OCI-LY1 (cell line): ENCODE measurements around the gene LRRC42.
A peak's percentile ranks its signal among the peaks of the same experiment; 100 is the strongest.

Experiments used
- H2AFZ ChIP-seq: fragments of 200-600 bp; sonication (generic), shearing (Covaris generic); 2 replicates; pipeline ENCODE4 v1.6.0; 2014; ENCODE audit warnings: antibody characterized with exemption, mild to moderate bottlenecking, low read length
- H3F3A ChIP-seq: fragments of 200-600 bp; sonication (generic), shearing (Covaris generic); 2 replicates; pipeline ENCODE4 v1.6.0; 2014; ENCODE audit warnings: mild to moderate bottlenecking, antibody characterized with exemption, low read length, moderate library complexity; ENCODE audit not compliant: insufficient read depth
- H3K27ac ChIP-seq: fragments of 200-600 bp; sonication (generic); 2 replicates; pipeline ENCODE4 v1.5.1; 2014; ENCODE audit warnings: low read length, mixed run types, mild to moderate bottlenecking, low read depth; ENCODE audit not compliant: poor library complexity, severe bottlenecking
- H3K27me3 ChIP-seq: fragments of 200-600 bp; sonication (generic); 2 replicates; pipeline ENCODE4 v1.6.0; 2014; ENCODE audit warnings: antibody characterized with exemption, mild to moderate bottlenecking, low read length, moderate library complexity; ENCODE audit not compliant: insufficient read depth
- H3K36me3 ChIP-seq: fragments of 200-600 bp; sonication (generic); 2 replicates; pipeline ENCODE4 v1.6.1; 2014; ENCODE audit warnings: mild to moderate bottlenecking, antibody characterized with exemption, low read length, moderate library complexity, mixed read lengths; ENCODE audit not compliant: insufficient read depth
- H3K4me1 ChIP-seq: fragments of 200-600 bp; sonication (generic); 2 replicates; pipeline ENCODE4 v1.5.1; 2014; ENCODE audit warnings: mild to moderate bottlenecking, low read length, moderate library complexity; ENCODE audit not compliant: insufficient read depth, severe bottlenecking
- H3K4me2 ChIP-seq: fragments of 200-600 bp; sonication (generic), shearing (Covaris generic); 2 replicates; pipeline ENCODE4 v1.6.1; 2014; ENCODE audit warnings: low read length
- H3K4me3 ChIP-seq: fragments of 200-600 bp; sonication (generic); 2 replicates; pipeline ENCODE4 v1.5.1; 2014; ENCODE audit warnings: low read length, low read depth, mild to moderate bottlenecking, mixed read lengths; ENCODE audit not compliant: poor library complexity, severe bottlenecking
- H3K79me2 ChIP-seq: fragments of 200-600 bp; shearing (Covaris generic); 2 replicates; pipeline ENCODE4 v1.6.1; 2016; ENCODE audit warnings: mixed run types, low read length, mixed read lengths; ENCODE audit not compliant: insufficient read depth
- H3K9ac ChIP-seq: fragments of 200-600 bp; sonication (generic), shearing (Covaris generic); 2 replicates; pipeline ENCODE4 v1.6.1; 2014; ENCODE audit warnings: mild to moderate bottlenecking, low read length, mixed read lengths
- H3K9me2 ChIP-seq: fragments of 200-600 bp; sonication (generic), shearing (Covaris generic); 2 replicates; pipeline ENCODE4 v1.6.1; 2014; ENCODE audit warnings: low read depth, mild to moderate bottlenecking, low read length, mixed read lengths
- H3K9me3 ChIP-seq: fragments of 200-600 bp; shearing (Covaris generic); 2 replicates; pipeline ENCODE4 v1.6.1; 2014; ENCODE audit warnings: low read length, mixed read lengths
- H4K20me1 ChIP-seq: fragments of 200-600 bp; sonication (generic), shearing (Covaris generic); 2 replicates; pipeline ENCODE4 v1.6.0; 2016; ENCODE audit warnings: mild to moderate bottlenecking, low read length; ENCODE audit not compliant: insufficient read depth
- CTCF ChIP-seq: fragments of 200-600 bp; sonication (generic), shearing (Covaris generic); IDR thresholded peaks from 2 replicates; pipeline ENCODE4 v1.5.1; 2017; ENCODE audit warnings: mild to moderate bottlenecking, antibody characterized with exemption, low read length, moderate library complexity, mixed read lengths
- EZH2 ChIP-seq: fragments of 200-600 bp; sonication (generic), shearing (Covaris generic); IDR thresholded peaks from 2 replicates; pipeline ENCODE4 v1.8.0; 2017; ENCODE audit warnings: borderline replicate concordance, mixed run types, mild to moderate bottlenecking, antibody characterized with exemption, low read length, moderate library complexity, mixed read lengths

Gene LRRC42

GRCh38 chr1:53957194-53957818, 11.2 kb downstream of the LRRC42 start:
- no peaks in the 10 kb centered on the region for H4K20me1 ChIP-seq
- H3K9me3 ChIP-seq = no peaks in the 10 kb centered on the region
- H3K9me2 ChIP-seq = no peaks in the 10 kb centered on the region
- H3K4me3 ChIP-seq = no peak overlapping the region
- H2AFZ ChIP-seq = no peak overlapping the region
- no peaks in the 10 kb centered on the region for H3K79me2 ChIP-seq
- peaks cover 64% of the 10 kb centered on the region; the same call in 1 of the 2 replicates for H3K36me3 ChIP-seq
- H3K4me1 ChIP-seq = no peaks in the 10 kb centered on the region
- TF ChIP-seq EZH2 (no peak), CTCF (no peak)
- H3F3A ChIP-seq = no peaks in the 10 kb centered on the region
- no peak overlapping the region for H3K4me2 ChIP-seq
- H3K27me3 ChIP-seq = no peaks in the 10 kb centered on the region
- H3K27ac ChIP-seq = no peak overlapping the region
- H3K9ac ChIP-seq = no peak overlapping the region

- no peaks in the 10 kb centered on the region for H4K20me1 ChIP-seq
- peaks cover 56% of the 10 kb centered on the region; the same call in 1 of the 2 replicates for H3K36me3 ChIP-seq
- no peak overlapping the region for H3K9ac ChIP-seq
- H3K27me3 ChIP-seq = no peaks in the 10 kb centered on the region
- no peaks in the 10 kb centered on the region for H3K9me3 ChIP-seq
- H3F3A ChIP-seq = no peaks in the 10 kb centered on the region
- no peak overlapping the region for H2AFZ ChIP-seq
- no peak overlapping the region for H3K27ac ChIP-seq
- H3K9me2 ChIP-seq = no peaks in the 10 kb centered on the region
- no peak overlapping the region for H3K4me2 ChIP-seq
- TF ChIP-seq CTCF = peak; percentile 70
- TF ChIP-seq EZH2 = no peak
- no peaks in the 10 kb centered on the region for H3K79me2 ChIP-seq
- no peak overlapping the region for H3K4me3 ChIP-seq
- H3K4me1 ChIP-seq = no peaks in the 10 kb centered on the region
Observed at GRCh38 chr1:53959664-53960250, 13.6 kb downstream of the LRRC42 start.

GRCh38 chr1:53962395-53962794, 16.2 kb downstream of the LRRC42 start:
- no peak overlapping the region for H3K4me3 ChIP-seq
- H3K36me3 ChIP-seq = peaks cover 57% of the 10 kb centered on the region; the same call in 1 of the 2 replicates
- H4K20me1 ChIP-seq = no peaks in the 10 kb centered on the region
- H3K4me2 ChIP-seq = no peak overlapping the region
- H3F3A ChIP-seq = no peaks in the 10 kb centered on the region
- H3K9me3 ChIP-seq = no peaks in the 10 kb centered on the region
- TF ChIP-seq CTCF (no peak), EZH2 (no peak)
- H2AFZ ChIP-seq = no peak overlapping the region
- no peaks in the 10 kb centered on the region for H3K9me2 ChIP-seq
- H3K79me2 ChIP-seq = no peaks in the 10 kb centered on the region
- H3K9ac ChIP-seq = no peak overlapping the region
- H3K4me1 ChIP-seq = no peaks in the 10 kb centered on the region
- no peak overlapping the region for H3K27ac ChIP-seq
- H3K27me3 ChIP-seq = no peaks in the 10 kb centered on the region
